GM12875 (cell line): Measurements from ENCODE around the gene CFL1.
"Not testable (repeated sequence)": the region's sequence is repeated elsewhere in the genome, so short reads cannot be mapped to it uniquely, and the experiment has no call there.

Source experiments
- H3K4me3 ChIP-seq: one replicate; pipeline ENCODE4 v1.5.1; 2011; ENCODE audit warnings: low read depth, low read length, control low read depth
- CTCF ChIP-seq: IDR thresholded peaks from 2 replicates; pipeline ENCODE4 v1.5.1; 2011; ENCODE audit warnings: low read depth, mild to moderate bottlenecking, control low read depth, inconsistent platforms, low read length, moderate library complexity, borderline replicate concordance; ENCODE audit not compliant: insufficient read depth

Gene CFL1

GRCh38 chr11:65833297-65834030 is 24.5 kb downstream of the CFL1 start, which contains the start of gene SNX32:
Gene SNX32, plus strand, starts transcription at chr11:65833963. Its CDS starts 103 bp downstream, at chr11:65834066.
- TF ChIP-seq CTCF: no peak
- peak within 1 kb of the TSS; percentile 80 for H3K4me3 ChIP-seq

- H3K4me3 ChIP-seq: not testable (repeated sequence)
These were observed 25.7 kb downstream of the CFL1 start for GRCh38 chr11:65832231-65832630.

DNA sequence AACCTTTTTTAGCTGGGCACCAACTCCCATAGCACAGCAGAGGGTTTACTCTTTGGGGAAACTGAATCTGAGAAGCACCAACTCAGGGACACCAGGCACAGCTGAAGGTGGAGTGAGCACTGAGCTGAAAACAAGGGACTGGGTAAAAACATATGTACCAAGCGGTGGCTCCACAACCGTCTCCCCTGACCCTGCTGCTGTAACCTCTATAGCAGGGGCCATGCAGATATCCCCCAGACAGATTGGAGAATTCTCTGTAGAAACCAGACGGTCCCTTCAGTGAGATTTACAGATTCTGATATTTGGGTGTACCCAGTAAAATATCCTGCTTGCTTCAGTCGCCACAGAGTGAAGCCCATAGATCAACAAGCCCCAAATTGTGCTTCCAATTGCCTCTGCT is 28.5 kb downstream of the CFL1 start:
- TF ChIP-seq CTCF: no peak

DNA sequence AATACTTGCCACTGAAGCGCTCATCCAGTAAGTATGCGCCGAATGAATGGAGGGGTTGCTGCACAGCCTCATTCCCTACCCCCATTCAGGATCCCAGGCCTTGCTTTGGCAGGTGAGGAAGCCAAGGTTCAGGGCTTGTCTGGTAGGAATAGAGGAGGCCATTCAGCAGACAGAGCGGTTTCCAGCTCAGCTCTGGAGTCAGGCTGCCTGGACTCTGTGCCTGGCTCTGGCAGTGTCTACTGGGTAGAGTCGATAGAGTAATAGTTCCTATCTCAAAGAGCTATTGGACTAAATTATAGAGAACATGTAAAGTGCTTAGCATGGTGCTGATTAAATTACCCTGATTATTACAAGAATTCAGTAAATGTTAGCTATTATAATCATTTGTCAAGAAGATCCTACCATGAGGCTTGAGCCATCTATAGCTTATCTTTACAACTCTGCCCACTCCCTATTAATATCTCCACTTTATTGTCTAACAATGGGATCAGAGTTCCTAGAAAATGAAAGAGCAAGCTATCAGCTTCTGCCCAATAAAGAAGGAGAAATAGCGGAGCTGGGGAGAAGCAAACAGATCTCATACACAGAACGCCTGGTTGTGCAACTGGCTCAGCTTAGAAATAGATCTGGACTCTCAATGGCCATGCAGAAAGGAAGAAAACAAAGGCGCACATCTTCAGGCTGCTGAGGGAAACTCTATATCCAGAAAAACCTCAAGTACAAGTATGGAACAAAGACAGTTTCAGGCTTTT is 30.8 kb downstream of the CFL1 start:
- TF ChIP-seq CTCF: no peak
- H3K4me3 ChIP-seq: no peak overlapping the region

More for the DNA sequence above, 28.5 kb downstream of the CFL1 start:
- no peak overlapping the region for H3K4me3 ChIP-seq

GRCh38 chr11:65822776-65823528 is 35.0 kb downstream of the CFL1 start:
- no peak for TF ChIP-seq CTCF
- H3K4me3 ChIP-seq: no peak overlapping the region

DNA sequence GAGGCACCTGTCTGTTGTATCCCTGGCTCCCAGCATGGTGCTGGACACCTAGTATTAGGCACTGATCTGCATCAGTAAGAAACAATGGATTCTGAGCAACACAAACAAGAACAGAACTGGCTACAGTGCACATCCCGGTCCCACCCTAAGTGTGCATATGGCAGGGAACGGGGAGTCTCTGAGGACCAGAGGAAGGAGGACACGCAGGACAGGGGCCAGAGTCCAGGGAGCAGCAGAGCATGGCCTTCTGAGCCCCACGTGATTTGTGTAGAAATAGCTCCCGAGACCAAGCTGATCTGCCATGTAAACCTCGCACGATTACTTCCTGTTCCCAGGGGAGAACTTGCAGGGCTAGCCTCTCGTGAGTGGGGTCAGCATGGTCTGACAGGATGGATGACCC is 36.9 kb downstream of the CFL1 start:
- no peak for TF ChIP-seq CTCF

More for the DNA sequence above, 36.9 kb downstream of the CFL1 start:
- H3K4me3 ChIP-seq: no peak overlapping the region
